Spinal cord (tissue), 10 donors: ENCODE measurements around the gene FIP1L1. TPM values are rescaled to one million over a fixed set of nuclear protein-coding genes. Genes with fewer than 3 reads are reported as not detected.

ENCODE experiments used
- DNase-seq, 6 donors: peaks; one replicate each; pipeline versions ENCODE4 v3.0.0 to v3.0.0-alpha.2; 2013 to 2015; ENCODE audit warnings: low spot score in 6 of 6, low read depth in 4 of 6
- H3K27ac ChIP-seq: one replicate; pipeline ENCODE4 v1.5.1; 2013; ENCODE audit warnings: low read depth, low read length, control low read depth
- H3K27me3 ChIP-seq: one replicate; pipeline ENCODE4 v1.6.1; 2013; ENCODE audit warnings: low read length; ENCODE audit not compliant: control insufficient read depth, insufficient read depth
- H3K36me3 ChIP-seq: one replicate; pipeline ENCODE4 v1.6.1; 2013; ENCODE audit warnings: low read length; ENCODE audit not compliant: control insufficient read depth, insufficient read depth
- H3K4me1 ChIP-seq: one replicate; pipeline ENCODE4 v1.6.1; 2013; ENCODE audit warnings: low read length; ENCODE audit not compliant: control insufficient read depth, insufficient read depth
- H3K4me3 ChIP-seq: one replicate; pipeline ENCODE4 v1.5.1; 2013; ENCODE audit warnings: low read depth, low read length, control low read depth
- H3K9me3 ChIP-seq: one replicate; pipeline ENCODE4 v1.6.1; 2013; ENCODE audit warnings: low read length; ENCODE audit not compliant: control insufficient read depth, insufficient read depth
- WGBS: methylation state at CpG from one replicate; pipeline ENCODE4 v1.1.5; 2013; ENCODE audit warnings: missing lambda C conversion rate; ENCODE audit not compliant: insufficient coverage; 5-methylcytosine and 5-hydroxymethylcytosine counted together
- polyA plus RNA-seq, 2 donors: library from polyadenylated mRNA; unstranded; fragments of 120-200 nt; gene quantifications; one replicate each; pipeline ENCODE4 v1.2.1, GENCODE V29; 2013; ENCODE audit not compliant: insufficient read length in 2 of 2
- total RNA-seq, 2 donors: library from RNA; depleted of rRNA in 1 of 2; stranded (reverse); fragments of 120-200 nt in 1 of 2; fragments of >200 nt in 1 of 2; gene quantifications; one replicate each; pipeline versions ENCODE4 v1.2.3 to v1.2.4, GENCODE V29; 2013 to 2014
- donor health status: healthy.

The FIP1L1 gene
- total and polyA plus RNA-seq, 4 donors: 66.0 to 74.4 (median 68.1) TPM

DNA sequence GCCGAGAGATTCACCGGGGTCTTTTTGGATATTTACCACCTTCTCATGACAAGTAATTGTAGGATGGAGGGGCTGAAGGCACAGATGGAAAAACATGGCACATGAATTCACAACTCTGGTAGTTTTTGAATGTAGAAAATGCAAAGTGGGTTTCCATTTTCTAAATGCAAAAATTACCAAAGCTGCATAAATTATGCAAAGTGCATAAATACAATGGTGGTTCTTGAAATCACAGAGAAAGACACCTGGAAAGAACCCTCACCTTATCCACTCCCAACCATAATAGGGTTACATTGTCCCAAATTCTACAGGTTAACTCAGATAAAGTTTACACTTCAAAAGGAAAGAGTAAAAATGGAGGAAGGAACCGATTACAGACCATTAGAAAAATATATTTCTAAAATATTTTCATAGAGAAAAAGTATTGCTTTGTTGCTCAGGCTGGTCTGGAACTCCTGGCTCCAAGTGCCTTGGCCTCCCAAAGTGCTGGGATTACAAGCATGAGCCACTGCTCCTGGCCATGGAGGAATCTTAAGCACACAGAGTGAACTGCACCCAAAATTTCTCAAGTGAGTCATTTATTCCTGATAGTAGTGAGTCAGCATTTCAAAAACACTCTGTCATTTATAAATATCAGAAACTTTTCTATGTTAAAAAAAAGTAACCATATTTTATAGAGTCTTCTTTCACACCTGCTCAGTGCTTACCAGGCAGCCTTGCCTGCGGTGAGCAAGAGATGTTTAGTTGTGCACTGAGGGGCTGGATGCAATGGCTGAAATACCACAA, 101.4 kb downstream of the FIP1L1 start:
- H3K27ac ChIP-seq: no peak overlapping the region
- H3K36me3 ChIP-seq: no peaks in the 10 kb centered on the region
- H3K4me1 ChIP-seq: no peaks in the 10 kb centered on the region
- no peaks in the 10 kb centered on the region for H3K9me3 ChIP-seq
- no CpG with 5 or more reads among the region's 4 CpGs for WGBS
- H3K4me3 ChIP-seq: no peak overlapping the region
- H3K27me3 ChIP-seq: no peaks in the 10 kb centered on the region
- DNase-seq: no peak

DNA sequence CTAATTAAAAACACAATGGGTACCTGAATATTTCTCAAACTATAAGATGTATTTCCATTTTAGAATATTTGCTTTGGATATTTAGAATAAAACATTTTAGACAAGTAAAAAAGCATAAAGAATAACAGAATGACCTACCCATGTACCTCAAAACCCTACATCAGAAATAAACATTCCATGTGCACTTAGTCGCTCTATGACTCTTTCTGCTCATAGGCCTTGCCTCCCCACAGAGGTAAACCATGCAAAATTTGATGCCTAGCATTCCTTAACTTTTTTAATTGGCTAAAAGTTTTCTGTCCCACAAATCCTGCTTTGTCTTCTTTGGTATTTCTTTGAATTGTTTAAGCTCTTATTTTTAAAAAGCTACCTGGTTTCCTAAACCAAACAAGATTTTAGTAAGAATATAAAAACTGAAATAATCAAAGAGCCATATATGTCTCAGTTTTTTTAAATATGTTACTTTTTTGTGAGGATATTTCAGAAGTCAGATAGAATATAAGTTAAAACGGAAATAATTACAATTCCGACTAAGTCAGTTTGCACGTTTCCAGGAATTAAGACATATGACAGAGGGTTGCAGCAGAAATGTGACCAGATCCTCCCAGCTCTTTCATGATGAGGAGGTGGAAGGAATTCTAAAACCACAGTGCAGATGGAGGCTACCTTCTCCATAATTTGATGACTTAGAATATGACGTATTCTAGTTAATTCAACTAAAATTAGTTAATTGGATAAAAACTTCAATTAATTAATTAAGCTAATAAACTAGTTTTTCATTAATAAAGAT, 102.5 kb downstream of the FIP1L1 start:
- no peak overlapping the region for H3K27ac ChIP-seq
- 100% methylated on average over 1 of the region's 5 CpGs for WGBS

DNA sequence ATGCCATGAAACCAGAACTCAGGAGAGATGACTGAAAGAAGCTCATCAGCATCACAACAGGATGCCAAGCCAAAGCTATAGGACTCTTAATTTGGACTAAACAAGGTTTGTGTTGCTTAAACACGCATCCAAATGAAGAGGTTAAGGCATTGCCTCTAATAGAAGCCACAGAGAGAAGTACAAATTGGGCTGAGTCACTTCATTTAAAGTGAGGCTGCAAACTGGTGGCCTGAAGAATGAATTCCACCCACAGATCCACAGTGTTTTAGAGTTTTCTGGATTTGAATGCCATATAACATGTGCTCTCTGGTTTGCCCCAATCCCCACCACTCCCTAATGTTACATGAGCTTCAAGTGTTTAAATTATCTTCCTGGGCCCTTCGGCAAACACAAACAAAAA, 103.5 kb downstream of the FIP1L1 start:
- Histone ChIP-seq H3K27ac (no peak overlapping the region), H3K4me3 (no peak overlapping the region), H3K36me3 (no peaks in the 10 kb centered on the region), H3K9me3 (no peaks in the 10 kb centered on the region), H3K27me3 (no peaks in the 10 kb centered on the region), H3K4me1 (no peaks in the 10 kb centered on the region)
- no peak for DNase-seq
- 75% methylated on average over 1 of the region's 2 CpGs for WGBS

More for the DNA sequence above, 102.5 kb downstream of the FIP1L1 start:
- Histone ChIP-seq H3K4me3 (no peak overlapping the region), H3K4me1 (no peaks in the 10 kb centered on the region), H3K9me3 (no peaks in the 10 kb centered on the region), H3K27me3 (no peaks in the 10 kb centered on the region), H3K36me3 (no peaks in the 10 kb centered on the region)
- no peak for DNase-seq

DNA sequence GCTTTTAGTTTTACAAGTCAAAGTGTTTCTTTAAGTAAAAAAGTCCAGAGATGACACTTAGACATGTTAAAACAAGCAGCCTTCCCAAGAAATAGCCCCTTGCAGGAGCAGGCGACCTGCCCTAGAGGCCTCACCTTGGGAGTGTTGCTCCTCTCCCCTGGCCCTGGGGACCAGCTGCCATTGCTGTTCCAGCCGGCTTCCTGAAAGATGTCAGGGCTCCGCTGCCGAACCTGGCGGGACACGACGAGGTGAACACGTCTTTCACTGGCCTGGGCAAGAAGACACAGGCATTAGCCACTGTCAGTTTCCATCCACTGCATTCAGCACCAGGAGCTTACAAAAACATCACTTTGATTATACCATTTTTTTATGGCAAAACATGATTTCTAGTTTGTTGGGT, 104.1 kb downstream of the FIP1L1 start:
- whole genome bisulfite sequencing: 95% methylated on average over 8 of the region's 8 CpGs
- H3K27ac ChIP-seq: no peak overlapping the region

DNA sequence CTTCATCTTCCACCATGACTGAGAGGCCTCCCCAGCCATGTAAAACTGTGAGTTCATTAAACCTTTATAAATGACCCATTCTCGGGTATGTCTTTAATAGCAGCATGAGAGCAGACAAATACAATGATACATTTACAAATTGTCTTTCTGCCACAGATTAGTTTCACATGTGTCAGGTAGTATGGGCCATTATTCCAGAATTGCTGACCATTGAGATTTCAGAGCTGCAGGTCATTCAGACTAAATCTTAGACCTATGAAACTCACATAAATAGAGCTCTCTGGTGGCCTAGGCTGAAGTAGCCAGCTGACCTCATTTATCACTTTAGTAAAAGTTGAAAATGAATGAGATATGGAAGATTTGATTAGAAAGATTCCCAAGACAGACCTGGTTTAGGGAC, 105.8 kb downstream of the FIP1L1 start:
- Histone ChIP-seq H3K4me3 (no peak overlapping the region), H3K4me1 (no peaks in the 10 kb centered on the region), H3K27me3 (no peaks in the 10 kb centered on the region), H3K9me3 (no peaks in the 10 kb centered on the region), H3K36me3 (no peaks in the 10 kb centered on the region), H3K27ac (no peak overlapping the region)
- no CpG with 5 or more reads among the region's 1 CpG for WGBS
- DNase-seq: no peak

More for the DNA sequence above, 104.1 kb downstream of the FIP1L1 start:
- no peaks in the 10 kb centered on the region for H3K36me3 ChIP-seq
- no peaks in the 10 kb centered on the region for H3K4me1 ChIP-seq
- no peaks in the 10 kb centered on the region for H3K9me3 ChIP-seq
- no peaks in the 10 kb centered on the region for H3K27me3 ChIP-seq
- DNase-seq: no peak
- H3K4me3 ChIP-seq: no peak overlapping the region

DNA sequence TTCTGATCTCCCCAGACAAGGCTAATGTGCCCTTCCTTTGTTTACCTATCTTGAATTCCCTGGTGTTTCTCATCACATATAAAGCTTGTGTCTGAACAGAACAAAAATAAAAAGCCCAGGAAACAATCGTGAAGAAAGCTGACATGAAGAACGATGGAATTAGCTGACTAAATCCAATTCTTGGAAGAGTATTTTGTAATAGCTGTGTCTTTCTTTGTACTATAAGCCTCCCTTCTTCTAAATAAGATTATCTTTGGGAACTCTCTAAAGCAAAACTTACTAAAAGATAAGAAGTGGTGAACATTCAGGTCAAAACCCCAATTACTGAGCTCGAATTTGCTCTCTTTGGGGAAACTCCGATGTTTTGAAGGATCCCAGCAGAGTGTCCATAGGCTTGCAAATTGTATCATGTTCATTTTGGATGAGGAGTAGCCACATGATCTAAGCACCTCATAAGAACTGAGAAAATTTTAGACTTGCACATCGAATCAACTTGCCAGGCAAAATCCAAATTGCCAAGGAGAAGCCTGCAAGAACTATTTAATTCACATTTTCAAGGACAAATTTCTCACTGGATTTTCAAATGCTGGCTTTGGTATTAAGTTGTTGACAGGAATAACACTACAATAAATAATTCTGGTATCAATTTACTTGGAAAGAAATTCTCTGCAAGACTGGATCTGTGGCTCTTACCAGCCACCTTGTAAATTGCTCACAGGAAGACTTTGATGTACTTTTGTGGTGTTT, 107.6 kb downstream of the FIP1L1 start:
- Histone ChIP-seq H3K36me3 (no peaks in the 10 kb centered on the region), H3K9me3 (no peaks in the 10 kb centered on the region), H3K27me3 (no peaks in the 10 kb centered on the region), H3K4me1 (no peaks in the 10 kb centered on the region), H3K27ac (no peak overlapping the region), H3K4me3 (no peak overlapping the region)
- DNase-seq: peak in 1 of 6 donors; percentile 41
- WGBS: 93% methylated on average over 2 of the region's 5 CpGs

DNA sequence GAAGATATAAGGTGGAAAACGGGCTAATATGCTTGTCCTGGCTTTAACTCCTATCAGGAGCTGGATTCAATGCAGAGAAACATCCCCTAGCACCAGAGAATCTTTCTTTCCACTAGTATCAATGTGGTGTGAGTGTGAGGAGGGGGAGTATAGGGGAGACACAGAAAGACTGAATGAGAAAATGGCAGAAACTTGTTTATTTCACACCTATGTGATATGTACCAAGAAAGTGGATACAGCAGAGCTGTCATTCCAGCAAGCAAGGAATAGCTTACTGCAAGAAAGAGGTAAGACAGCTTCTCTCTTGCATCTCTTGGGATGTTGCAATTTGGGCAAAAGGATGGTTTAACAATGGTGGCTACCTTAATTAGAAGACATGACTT, 108.2 kb downstream of the FIP1L1 start:
- no peak overlapping the region for H3K27ac ChIP-seq
- H3K27me3 ChIP-seq: no peaks in the 10 kb centered on the region
- H3K4me3 ChIP-seq: no peak overlapping the region
- no peaks in the 10 kb centered on the region for H3K36me3 ChIP-seq
- H3K9me3 ChIP-seq: no peaks in the 10 kb centered on the region
- WGBS: no CpG with 5 or more reads among the region's 1 CpG
- no peaks in the 10 kb centered on the region for H3K4me1 ChIP-seq
- DNase-seq: no peak

DNA sequence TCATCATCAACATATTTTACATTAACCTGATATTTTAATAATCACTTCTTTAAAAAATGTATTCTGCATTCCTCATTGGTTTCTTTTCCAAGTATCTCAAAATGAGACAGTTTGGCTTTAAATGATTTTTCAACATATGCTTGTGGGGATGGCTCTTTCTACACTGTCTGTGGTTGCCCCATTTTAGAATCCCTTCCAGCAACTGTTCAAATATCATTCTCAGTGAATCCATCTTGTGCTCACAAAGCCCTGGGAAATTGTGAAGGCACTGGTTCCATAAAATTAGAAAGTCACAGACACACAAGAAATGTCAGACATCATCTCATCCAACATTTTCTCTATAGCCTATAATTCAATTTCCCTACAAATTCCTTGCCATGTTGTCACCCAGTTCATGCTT, 110.3 kb downstream of the FIP1L1 start:
- DNase-seq: peak in 1 of 6 donors; percentile 73
- Histone ChIP-seq H3K9me3 (no peaks in the 10 kb centered on the region), H3K27me3 (no peaks in the 10 kb centered on the region), H3K27ac (no peak overlapping the region), H3K4me1 (no peaks in the 10 kb centered on the region), H3K36me3 (peaks cover 3% of the 10 kb centered on the region), H3K4me3 (no peak overlapping the region)

DNA sequence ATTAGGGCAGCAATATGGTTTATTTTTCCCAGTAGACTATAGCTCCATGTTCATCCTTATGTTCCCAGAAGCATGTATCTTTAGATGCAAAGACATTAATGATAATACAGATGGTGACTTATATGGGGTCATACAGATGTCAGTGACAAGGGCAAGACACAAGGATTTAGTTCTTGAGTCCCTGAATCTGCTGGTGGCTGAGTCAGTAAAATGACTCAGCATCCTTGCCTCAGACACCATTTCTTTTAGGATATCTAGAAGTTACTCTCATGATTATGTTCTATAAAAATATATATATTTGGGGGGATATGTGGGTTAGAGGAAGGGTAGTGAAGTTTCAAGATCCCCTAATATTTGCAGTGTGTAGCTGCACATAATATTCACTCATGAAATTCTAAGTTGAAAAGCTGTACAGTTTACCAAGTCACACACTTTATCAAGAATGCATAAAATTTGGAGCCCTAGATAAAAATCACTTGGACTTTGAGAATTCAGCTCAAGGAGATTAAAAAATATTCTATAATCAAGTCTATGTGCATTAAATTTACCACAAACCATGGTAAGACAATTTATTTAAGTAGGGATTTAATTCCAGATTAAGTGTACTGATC, 111.9 kb downstream of the FIP1L1 start:
- Histone ChIP-seq H3K27me3 (no peaks in the 10 kb centered on the region), H3K9me3 (no peaks in the 10 kb centered on the region), H3K4me1 (no peaks in the 10 kb centered on the region), H3K36me3 (peaks cover 3% of the 10 kb centered on the region), H3K27ac (no peak overlapping the region), H3K4me3 (no peak overlapping the region)
- no peak for DNase-seq
